HG02571 (cell line): ENCODE data around the gene LAMA3.

Experiments used
- ATAC-seq: cut with Tn5 transposase; IDR thresholded peaks from one replicate; pipeline ENCODE4 v1.9.1; 2021; ENCODE audit warnings: mild to moderate bottlenecking, moderate library complexity; ENCODE audit not compliant: unreplicated experiment

LAMA3 gene

DNA sequence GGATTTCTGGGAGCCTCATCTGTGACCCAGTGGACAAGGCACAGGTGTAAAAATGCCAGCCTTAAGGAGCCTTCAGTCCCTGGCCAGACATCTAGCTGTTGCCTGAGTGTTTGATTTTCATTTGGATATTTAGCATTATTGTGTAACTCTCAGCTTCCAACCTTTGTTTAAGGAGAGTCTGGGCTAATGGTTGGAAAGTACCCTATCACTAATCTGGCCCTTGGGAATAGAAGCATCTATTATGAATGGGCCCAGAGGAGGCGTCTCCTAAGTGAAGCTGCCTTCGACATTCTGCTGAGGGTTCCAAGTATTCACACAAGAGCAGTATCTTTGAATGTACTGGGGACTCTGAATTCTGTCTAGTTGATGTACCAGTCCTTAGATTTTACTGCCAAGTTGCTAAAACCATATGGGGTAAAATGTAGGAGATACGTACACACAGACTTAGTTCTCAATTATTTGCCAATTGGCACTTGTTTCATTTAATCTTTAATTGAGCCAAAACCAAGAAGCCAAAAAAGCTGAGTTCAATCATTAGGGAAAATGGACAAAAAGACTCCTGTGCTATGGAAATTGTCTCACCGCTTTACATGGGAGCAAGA is 19.3 kb upstream of the LAMA3 start:
- no peak for ATAC-seq

DNA sequence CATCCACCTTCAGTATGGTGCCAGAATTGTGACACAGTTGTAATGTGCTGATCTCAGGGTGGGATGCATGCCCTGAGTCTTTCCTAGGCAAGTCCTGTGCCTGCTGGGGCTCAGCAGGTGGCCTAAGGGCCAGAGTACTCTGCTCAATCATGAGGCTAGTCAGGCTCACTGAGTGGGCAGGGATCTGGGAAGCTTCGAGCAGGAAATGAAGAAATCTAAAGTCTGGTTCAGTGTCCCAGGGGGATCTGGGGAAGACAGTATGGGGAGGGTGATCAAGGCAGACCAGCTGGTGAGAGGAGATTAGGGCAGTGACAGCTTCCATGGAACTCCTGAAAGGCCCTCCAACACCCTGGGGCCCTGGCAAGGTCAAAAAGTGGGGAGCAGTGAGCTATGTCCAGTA is 17.7 kb upstream of the LAMA3 start:
- no peak for ATAC-seq

DNA sequence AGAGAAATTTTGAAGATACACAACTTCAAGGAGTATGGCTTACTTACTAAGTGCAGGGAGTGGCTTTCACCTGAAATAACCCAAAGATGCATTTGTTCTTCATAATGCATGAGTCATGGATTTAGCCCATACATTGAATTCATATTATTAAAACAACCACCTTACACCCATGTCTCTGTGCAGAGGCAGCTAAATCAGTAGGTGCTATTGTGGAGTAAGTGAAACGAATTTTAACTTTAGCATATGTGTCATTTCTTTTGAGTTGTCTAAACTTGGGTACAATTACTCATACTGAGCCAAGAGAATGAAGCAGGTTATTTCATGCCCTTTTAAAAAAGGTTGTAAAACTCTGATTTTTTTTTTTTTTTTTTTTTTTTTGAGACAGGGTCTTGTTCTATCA is 15.5 kb upstream of the LAMA3 start:
- ATAC-seq, result no peak

DNA sequence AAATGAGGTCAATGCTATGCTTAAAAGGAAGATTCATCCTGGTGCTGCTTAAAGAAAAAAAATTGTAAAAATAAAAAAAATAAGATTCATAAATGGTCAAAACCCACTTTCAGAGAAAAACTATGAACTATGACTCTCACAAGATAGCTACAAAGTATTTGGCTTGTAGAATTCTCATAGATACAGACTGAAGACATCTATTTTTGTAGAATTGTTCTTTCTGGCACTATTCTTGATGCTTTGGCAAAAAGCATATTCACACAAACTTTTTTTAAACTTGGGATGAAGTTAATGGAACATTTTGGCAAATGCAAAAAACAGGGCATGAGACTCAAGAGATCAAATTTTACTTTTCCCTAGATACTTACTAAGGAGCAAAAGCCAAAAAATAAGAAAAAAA is 14.0 kb upstream of the LAMA3 start:
- no peak for ATAC-seq

DNA sequence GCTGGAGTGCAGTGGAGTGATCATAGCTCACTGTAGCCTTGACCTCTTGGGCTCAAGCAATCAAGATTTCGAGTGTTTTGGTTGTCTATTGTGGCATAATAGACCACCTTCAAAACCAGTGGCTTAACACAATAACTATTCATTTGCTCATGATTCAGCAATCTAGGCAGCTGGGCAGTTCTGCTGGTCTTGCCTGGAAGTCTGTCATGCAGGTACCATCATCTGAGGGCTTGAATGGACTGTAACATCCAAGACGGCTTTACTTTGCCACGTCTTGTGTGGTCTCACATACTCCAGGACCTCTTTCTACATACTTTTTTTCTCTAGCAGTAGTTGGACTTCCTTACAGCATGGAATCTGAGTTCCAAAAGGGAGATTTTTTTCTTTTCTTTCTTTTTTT is 13.4 kb upstream of the LAMA3 start:
- ATAC-seq, result no peak

DNA sequence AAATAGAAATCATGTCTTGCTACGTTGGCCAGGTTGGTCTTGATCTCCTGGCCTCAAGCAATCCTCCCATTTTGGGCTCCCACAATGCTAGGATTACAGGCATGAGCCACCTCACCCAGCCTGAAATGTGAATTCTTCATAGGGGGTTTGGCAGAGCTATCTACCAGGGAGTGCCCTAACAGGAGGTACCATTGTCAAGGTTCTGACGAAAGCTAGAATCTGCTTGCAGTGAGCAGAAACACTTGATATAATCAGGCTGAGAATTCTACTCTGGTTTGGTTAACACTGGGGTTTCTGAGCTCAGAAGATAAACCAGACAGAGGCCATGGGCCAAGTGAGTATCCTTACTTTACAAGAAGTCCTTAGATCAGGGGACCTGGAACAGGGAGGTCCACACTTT is 7.2 kb upstream of the LAMA3 start:
- ATAC-seq, result no peak

DNA sequence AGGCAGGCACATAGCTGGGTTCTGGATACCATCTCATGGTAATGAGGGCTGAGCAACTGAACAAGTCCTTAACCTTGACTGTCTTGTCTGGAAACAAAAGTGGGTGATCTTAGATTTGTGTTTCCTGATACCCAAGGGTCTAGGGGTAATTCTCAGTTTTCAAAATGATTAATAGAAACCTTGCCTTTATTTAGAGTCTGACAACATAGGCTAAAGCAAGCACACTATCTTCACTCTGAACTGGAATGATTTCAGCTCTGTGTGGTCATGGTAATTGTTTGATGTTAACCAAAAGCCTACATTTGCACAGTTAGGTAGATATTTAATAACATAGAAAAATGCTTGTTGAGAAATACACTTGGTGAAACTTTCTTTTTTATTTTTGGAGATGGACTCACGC is 6.8 kb upstream of the LAMA3 start:
- ATAC-seq, result no peak

DNA sequence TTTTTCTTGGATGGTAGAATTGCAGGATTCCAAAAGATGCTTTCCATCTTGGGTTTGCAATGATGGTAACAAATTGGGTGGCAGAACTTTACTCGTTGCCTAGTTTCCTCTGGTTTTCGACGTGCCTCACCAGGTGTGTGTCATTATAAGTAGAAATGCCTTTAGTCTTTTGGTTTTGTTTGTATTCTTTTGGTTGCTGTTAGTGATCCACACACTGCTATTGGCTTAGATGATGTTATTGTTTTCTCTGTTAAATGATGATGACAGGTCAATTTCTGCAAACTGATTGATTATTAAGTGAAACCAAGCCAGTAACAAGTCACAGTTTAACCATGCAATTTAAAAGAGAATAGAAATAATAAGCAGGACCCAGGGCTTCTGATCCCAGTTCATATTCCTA is 6.1 kb upstream of the LAMA3 start:
- ATAC-seq, result no peak

DNA sequence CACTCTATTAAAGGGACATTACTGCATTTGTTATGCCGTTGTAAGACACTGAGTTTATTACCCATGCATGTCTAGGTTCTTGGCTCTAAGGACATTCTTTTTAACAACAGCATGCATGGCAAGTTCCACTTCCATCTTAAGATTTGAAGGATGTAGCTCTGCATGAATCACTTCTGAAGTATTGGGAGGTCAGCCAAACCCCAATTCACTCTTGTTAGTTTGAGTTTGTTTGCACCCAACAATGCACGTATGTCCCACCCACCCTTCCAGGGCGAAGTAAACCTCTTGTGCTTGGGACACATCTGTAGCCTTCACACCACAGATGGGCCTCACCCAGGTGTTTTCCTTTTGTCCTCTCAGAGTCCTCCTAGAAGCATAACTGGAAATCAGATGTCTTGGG is 5.6 kb upstream of the LAMA3 start:
- no peak for ATAC-seq

DNA sequence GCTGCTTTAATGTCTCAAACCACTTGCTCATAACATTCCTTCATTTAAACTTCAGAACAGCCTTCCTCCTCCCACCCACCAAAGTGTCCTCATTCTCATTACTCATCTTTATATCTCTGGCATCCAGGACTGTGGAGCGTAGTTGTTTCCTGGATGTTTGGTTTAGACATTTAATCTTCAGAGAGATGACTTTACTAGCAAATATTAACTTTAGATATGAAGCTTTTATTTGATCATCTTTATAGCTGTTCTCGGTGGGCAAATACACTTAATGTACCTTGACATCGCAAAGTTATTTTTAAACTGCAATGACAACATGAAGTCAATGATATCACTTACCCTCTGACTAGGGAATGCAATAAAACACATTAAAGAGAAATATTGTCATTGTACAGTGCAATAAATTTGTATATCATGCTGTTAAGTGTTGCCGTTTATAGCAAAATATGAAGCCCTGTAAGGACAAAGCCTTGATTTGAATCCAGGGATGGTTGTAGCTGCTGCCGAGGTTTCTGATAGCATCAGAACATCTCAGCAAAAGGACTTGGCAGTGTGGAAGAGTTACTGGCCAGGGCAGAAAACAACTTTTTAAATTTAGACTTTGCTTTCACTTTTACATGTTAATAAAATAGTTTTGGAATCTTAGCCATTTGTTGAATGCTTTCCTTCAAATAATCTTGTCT is 4.6 kb upstream of the LAMA3 start:
- ATAC-seq, result no peak

DNA sequence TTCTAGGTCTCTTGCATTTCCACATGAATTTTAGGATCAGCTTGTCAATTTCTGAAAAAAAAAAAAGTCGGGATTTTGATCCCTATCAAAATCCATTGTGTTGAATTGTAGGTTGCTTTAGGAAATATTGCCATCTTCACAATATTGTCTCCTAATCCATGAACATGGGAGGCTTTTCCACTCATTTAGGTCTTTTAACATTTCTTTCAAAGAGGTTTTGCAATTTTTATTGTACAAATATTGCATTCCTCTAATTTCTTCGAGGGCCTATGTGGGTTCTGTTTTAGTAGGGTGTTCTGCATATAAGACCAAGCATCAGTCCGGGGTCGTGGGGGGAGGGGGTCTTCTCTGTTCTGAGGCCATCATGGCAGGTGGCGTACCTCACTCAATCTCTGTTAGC is 725 bp upstream of the LAMA3 start:
- no peak for ATAC-seq

DNA sequence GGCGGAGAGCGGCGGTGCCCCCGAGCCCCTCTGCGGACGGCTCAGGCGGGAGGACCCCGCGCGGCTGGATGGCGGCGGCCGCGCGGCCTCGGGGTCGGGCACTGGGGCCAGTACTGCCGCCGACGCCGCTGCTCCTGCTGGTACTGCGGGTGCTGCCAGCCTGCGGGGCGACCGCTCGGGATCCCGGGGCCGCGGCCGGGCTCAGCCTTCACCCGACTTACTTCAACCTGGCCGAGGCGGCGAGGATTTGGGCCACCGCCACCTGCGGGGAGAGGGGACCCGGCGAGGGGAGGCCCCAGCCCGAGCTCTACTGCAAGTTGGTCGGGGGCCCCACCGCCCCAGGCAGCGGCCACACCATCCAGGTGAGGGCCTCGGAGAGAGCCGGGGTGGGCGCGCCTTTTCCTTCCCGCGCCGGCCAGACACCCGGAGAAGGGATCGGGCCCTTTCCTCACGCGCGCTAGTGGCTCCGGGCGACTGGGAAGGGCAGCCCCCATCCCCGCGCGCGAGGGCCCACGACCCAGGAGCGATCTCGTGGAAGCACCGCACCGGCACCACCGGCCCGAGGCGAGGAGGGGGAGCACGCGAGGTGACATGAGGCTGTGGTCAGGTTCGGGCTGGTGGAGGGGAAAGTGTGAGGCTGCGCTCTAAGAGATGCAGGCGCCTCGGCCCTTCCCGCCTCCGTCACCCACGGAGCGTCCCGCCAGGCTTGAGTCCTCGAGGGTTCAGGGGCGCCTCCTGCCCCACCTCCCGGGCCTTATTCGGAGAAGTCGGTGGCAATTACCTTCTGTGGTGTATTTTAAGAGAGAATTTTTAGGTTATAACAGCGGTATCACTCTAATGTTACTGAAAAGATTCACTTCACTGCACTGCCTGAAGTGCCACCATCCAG is 607 bp downstream of the LAMA3 start:
- ATAC-seq, result no peak

DNA sequence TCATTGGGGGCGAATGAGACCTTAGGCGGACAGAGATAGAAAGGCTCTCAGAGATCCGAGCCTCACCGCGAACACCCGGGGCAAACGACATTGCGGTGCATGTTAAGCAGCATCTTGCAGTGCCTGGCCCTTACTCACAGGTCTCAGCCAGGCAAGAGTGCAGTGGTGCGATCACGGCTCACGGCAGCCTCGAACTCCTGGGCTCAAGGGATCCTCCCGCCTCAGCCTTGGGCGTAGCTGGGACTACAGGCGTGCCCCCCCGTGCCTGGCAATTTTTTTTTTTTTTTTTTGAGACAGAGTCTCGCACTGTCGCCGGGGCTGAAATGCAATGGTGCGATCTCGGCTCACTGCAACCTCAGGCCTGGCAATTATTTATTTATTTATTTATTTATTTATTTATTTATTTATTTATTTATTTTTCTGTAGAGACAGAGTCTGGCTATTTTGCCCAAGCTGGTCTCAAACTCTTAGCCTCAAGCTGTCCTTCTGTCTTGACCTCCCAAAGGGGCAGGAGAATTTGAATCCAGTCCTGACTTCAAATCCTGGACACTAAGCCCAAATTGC is 1.3 kb downstream of the LAMA3 start:
- ATAC-seq, result no peak

DNA sequence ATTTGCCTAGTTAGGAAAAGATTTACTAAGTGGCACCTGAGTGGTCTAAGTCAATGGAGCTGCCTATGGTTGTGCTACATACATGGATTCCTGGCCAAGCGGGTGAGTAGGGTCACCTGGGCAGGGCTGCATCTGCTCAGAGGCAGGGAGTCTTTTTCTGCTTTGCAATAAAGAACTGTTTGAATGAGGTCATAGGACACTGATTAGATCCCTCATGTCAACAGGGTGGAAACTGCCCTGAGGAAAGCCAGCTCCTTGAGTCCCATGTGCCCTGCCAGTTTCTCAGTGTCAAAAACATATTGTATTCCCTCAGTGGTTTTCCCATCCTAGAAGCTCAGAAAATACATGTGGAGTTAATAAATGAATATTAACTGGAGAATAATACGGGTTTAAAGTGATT is 4.6 kb downstream of the LAMA3 start:
- no peak for ATAC-seq

DNA sequence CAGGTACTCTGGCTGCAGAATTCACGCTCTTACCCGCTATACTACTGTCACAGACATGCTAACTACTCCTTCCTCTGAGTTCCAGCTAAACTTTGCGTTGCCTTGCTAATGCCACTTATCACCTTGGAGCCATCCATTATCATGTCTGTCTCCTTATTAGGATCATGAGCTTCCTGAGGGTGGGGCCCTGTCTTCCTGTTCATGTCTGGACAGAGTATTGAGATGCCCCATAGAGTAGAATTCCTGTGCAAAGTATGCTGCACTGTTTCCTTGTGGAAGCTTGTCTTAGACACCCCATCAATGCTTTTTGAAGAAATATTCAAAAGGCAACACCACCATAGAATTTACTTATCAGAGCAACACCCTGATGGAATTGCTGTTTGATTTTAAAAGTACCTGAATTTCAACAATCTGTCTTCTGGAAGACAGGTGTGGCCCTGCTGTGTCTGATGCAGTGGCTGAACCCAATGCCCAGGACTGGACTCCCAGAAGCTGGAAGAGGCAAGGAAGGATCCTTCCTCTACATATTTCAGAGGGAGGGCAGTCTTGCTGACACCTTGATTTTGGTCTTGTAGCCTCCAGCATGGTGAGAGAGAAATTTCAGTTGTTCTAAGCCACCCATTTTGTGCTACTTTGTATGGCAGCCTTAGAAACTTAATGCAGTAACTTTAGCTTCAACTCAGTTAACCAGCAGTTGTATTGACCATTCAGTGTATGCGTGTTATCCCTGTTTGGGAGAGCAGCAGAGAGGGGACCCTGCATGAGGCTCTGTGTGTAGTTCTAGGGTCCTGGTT is 5.6 kb downstream of the LAMA3 start:
- no peak for ATAC-seq

DNA sequence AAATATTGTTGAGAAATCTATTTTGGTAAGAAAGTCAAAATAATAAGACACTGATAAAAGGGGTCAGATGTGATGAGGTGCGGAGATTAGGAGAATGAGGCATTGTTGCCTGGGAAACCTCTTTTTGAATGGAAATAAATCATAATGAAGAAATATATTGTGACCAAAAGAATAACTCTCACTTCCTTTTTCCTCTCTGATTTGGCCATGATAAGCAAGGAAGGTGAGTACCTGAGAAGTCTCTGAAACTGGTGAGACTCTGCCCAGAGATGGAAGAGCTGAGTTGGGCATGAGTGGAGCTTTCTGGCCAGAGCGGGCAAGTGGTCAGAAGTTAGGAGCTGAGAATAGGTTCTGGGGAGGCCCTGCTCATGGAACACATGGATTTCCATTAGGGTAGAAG is 11.8 kb downstream of the LAMA3 start:
- ATAC-seq, result no peak

DNA sequence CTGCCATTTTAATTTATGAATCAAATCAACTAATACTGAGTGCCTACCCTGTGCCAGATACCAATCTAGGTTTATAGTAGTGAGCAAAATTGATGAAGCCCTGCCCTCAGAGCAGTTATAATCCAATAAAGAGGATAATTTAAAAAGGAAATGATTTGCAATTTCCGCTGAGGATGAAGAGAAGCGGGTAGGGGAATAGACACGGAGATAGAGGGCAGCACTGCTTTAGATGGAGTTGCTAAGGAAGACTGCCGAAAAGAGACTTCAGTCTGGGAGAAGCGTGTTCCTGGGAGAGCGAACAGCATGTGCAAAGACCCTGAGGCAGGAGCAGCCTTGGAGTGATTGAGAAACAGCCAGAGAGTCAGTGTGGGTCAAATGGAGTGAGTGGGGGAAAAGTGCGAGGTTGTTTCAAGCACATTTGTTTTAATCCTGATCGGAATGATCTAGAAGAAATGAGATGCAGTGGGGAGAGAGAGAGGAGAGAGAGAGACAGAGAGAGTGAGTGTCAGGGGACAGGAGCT is 12.4 kb downstream of the LAMA3 start:
- no peak for ATAC-seq

DNA sequence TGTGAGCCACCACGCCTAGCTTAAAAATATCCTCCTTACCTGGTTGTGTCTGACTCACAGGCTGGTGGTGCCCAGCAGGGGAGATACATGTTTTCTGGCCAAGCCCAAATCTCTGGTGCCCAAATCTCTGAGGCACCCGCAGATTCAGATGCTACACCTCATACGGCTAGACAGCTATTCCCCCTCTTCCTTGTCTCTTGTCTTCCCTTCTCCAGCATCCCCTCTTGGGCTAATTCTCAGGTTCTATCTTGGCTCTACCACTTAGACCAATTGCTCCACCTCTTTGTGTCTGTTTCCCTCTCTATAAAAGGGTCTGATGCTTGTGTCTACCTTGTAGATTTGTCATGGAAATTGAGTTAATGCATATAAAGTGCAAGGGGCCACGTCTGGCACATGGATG is 13.4 kb downstream of the LAMA3 start:
- ATAC-seq, result no peak

DNA sequence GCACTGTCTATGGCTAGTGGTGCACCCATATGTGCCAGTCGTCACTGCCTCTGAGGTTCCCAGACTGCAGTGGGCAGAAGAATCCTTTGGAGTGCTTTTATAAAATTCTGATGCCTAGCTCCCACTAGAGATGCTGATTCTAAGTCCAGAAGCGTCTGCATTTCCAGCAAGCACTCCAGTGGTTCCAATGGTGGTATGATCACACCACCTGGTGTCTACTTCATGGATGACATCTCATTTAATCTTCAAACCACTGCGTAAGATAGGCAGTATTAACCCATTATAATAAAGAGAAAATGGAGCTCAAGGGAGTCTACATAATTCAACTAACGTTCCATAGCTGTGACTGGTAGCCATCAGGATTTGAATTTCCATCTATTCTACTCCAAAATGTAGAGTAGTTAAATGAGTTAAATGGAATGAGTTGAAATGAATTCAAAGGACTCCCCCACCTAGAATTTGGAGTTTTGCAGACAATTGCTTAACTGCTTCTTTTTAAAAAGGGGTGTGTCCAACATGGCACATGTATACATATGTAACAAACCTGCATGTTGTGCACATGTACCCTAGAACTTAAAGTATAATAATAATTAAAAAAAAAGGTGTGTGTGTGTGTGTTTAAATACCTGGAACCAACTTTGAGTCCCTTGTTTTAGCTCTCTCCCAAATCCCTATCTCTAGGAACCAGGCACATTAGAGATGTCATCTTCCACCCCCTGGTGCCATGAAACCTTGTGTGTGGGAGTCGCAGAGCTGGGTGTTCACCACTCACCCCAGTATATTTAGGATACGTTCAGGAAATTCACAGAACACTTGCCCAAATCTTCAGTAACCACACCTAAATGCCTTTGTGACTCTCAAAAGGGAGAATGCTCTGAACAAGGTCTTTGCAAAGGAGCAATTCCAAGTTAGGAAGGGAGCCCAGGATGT is 14.1 kb downstream of the LAMA3 start:
- no peak for ATAC-seq

DNA sequence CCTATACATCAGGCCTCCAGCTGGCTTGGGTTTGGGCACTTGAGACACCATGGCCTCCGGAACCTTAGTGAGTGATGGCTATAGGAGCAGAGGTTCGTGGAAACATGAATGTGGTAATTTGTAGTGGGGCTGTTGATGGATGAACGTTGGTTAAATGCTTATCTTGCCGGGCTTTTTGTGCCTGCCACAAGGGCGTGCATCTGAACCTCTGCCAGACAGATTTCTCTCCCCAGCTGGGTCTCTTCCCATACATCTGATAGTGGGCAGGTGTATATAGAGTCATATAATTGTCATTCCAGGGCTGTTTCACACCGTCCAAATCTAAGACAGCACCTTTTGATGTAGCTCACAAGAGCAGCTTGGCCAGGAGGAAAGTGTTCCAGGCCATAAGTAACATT is 14.7 kb downstream of the LAMA3 start:
- ATAC-seq, result no peak
